ENCODE measurements around the gene MYZAP.

GRCh38 chr15:57668016-57668415, 76.3 kb downstream of the MYZAP start:
- TF ChIP-seq, protein P1, sequence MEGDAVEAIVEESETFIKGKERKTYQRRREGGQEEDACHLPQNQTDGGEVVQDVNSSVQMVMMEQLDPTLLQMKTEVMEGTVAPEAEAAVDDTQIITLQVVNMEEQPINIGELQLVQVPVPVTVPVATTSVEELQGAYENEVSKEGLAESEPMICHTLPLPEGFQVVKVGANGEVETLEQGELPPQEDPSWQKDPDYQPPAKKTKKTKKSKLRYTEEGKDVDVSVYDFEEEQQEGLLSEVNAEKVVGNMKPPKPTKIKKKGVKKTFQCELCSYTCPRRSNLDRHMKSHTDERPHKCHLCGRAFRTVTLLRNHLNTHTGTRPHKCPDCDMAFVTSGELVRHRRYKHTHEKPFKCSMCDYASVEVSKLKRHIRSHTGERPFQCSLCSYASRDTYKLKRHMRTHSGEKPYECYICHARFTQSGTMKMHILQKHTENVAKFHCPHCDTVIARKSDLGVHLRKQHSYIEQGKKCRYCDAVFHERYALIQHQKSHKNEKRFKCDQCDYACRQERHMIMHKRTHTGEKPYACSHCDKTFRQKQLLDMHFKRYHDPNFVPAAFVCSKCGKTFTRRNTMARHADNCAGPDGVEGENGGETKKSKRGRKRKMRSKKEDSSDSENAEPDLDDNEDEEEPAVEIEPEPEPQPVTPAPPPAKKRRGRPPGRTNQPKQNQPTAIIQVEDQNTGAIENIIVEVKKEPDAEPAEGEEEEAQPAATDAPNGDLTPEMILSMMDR (IDR thresholded peaks at IDR 0.05), result no peak
- TF ChIP-seq POLR2A (IDR thresholded peaks at IDR 0.05), result no peak
- no peak for TF ChIP-seq EP300 (IDR thresholded peaks at IDR 0.05)

All from sigmoid colon (tissue), 4 donors.